ENCODE data around the gene TMED3. TPM values are rescaled to one million over a fixed set of nuclear protein-coding genes. Genes with fewer than 3 reads are reported as not detected.

Gene TMED3
- total RNA-seq, 2 donors from 2014 or later = 50.1 to 74.9 TPM

GRCh38 chr15:79296583-79296982, 14.3 kb upstream of the TMED3 start:
- DNase-seq (ENCODE audit: low spot score) (no peak), ATAC-seq (ENCODE audit: insufficient number of reproducible peaks, low FRiP score, low read depth) (no peak)
- H3K4me3 ChIP-seq = no peak overlapping the region
- H3K36me3 ChIP-seq = no peaks in the 10 kb centered on the region
- H3K4me1 ChIP-seq (ENCODE audit: control insufficient read depth in 1 of 2, low read depth in 2 of 2) = no peaks in the 10 kb centered on the region
- H3K27ac ChIP-seq = no peak overlapping the region
- H3K27me3 ChIP-seq (replicated peaks; ENCODE audit: insufficient read depth) = no peaks in the 10 kb centered on the region
- no peak for TF ChIP-seq CTCF (IDR thresholded peaks at IDR 0.05)
- H3K9me3 ChIP-seq = no peaks in the 10 kb centered on the region

GRCh38 chr15:79299126-79299840, 11.6 kb upstream of the TMED3 start:
- DNase-seq (ENCODE audit: low spot score) = no peak
- TF ChIP-seq CTCF (IDR thresholded peaks at IDR 0.05) = no peak
- Histone ChIP-seq H3K4me3 (no peak overlapping the region), H3K9me3 (no peaks in the 10 kb centered on the region), H3K27me3 (replicated peaks; ENCODE audit: insufficient read depth) (no peaks in the 10 kb centered on the region), H3K27ac (no peak overlapping the region), H3K36me3 (no peaks in the 10 kb centered on the region), H3K4me1 (ENCODE audit: control insufficient read depth in 1 of 2, low read depth in 2 of 2) (no peaks in the 10 kb centered on the region)
- ATAC-seq (ENCODE audit: insufficient number of reproducible peaks, low FRiP score, low read depth) = no peak

GRCh38 chr15:79299841-79300235, 11.1 kb upstream of the TMED3 start:
- Histone ChIP-seq H3K4me1 (ENCODE audit: control insufficient read depth in 1 of 2, low read depth in 2 of 2) (no peaks in the 10 kb centered on the region), H3K27me3 (replicated peaks; ENCODE audit: insufficient read depth) (no peaks in the 10 kb centered on the region), H3K27ac (no peak overlapping the region), H3K4me3 (no peak overlapping the region), H3K36me3 (no peaks in the 10 kb centered on the region), H3K9me3 (no peaks in the 10 kb centered on the region)
- ATAC-seq (ENCODE audit: insufficient number of reproducible peaks, low FRiP score, low read depth) (no peak), DNase-seq (ENCODE audit: low spot score) (no peak)
- no peak for TF ChIP-seq CTCF (IDR thresholded peaks at IDR 0.05)

GRCh38 chr15:79307251-79307650, 3.7 kb upstream of the TMED3 start:
- no peak overlapping the region for H3K4me3 ChIP-seq
- no peaks in the 10 kb centered on the region for H3K36me3 ChIP-seq
- DNase-seq (ENCODE audit: low spot score) (no peak), ATAC-seq (ENCODE audit: insufficient number of reproducible peaks, low FRiP score, low read depth) (no peak)
- H3K27ac ChIP-seq = no peak overlapping the region
- peaks cover 6 to 9% of the 10 kb centered on the region in 2 donors for H3K4me1 ChIP-seq (ENCODE audit: control insufficient read depth in 1 of 2, low read depth in 2 of 2)
- no peaks in the 10 kb centered on the region for H3K27me3 ChIP-seq (replicated peaks; ENCODE audit: insufficient read depth)
- no peak for TF ChIP-seq CTCF (IDR thresholded peaks at IDR 0.05)
- no peaks in the 10 kb centered on the region for H3K9me3 ChIP-seq

GRCh38 chr15:79308874-79309273, 2.0 kb upstream of the TMED3 start:
- no peak for TF ChIP-seq CTCF (IDR thresholded peaks at IDR 0.05)
- no peaks in the 10 kb centered on the region for H3K9me3 ChIP-seq
- no peaks in the 10 kb centered on the region for H3K27me3 ChIP-seq (replicated peaks; ENCODE audit: insufficient read depth)
- H3K27ac ChIP-seq = no peak overlapping the region
- no peak overlapping the region for H3K4me3 ChIP-seq
- no peak for DNase-seq (ENCODE audit: low spot score)
- ATAC-seq (ENCODE audit: insufficient number of reproducible peaks, low FRiP score, low read depth) = no peak
- peaks cover 1% of the 10 kb centered on the region for H3K36me3 ChIP-seq
- peaks cover 9 to 13% of the 10 kb centered on the region in 2 donors for H3K4me1 ChIP-seq (ENCODE audit: control insufficient read depth in 1 of 2, low read depth in 2 of 2)
